KMS-11 (cell line): ENCODE results near the gene PGLYRP3.
"Not testable (repeated sequence)": the region's sequence is repeated elsewhere in the genome, so short reads cannot be mapped to it uniquely, and the experiment has no call there.

Experiments used
- H2AFZ ChIP-seq: fragments of 200-600 bp; sonication (generic); 2 replicates; pipeline ENCODE4 v1.6.1; 2016; ENCODE audit warnings: antibody characterized with exemption, mixed run types, low read depth
- H3K27ac ChIP-seq: fragments of 200-600 bp; sonication (generic); 2 replicates; pipeline ENCODE4 v1.6.1; 2016; ENCODE audit warnings: mild to moderate bottlenecking, mixed run types
- H3K27me3 ChIP-seq: fragments of 200-600 bp; sonication (generic); 2 replicates; pipeline ENCODE4 v1.6.1; 2017; ENCODE audit warnings: mild to moderate bottlenecking, low read depth, mixed run types, moderate library complexity; ENCODE audit not compliant: insufficient read depth
- H3K36me3 ChIP-seq: fragments of 200-600 bp; sonication (generic); 2 replicates; pipeline ENCODE4 v1.6.1; 2017; ENCODE audit warnings: mild to moderate bottlenecking, mixed run types; ENCODE audit not compliant: insufficient read depth
- H3K4me1 ChIP-seq: fragments of 200-600 bp; sonication (generic); 2 replicates; pipeline ENCODE4 v1.6.1; 2016; ENCODE audit warnings: mild to moderate bottlenecking, low read depth, mixed run types; ENCODE audit not compliant: poor library complexity, severe bottlenecking
- H3K4me2 ChIP-seq: fragments of 200-600 bp; sonication (generic); 2 replicates; pipeline ENCODE4 v1.7.0; 2016; ENCODE audit warnings: mild to moderate bottlenecking, mixed run types
- H3K4me3 ChIP-seq: fragments of 200-600 bp; sonication (generic); IDR thresholded peaks from 2 replicates; pipeline ENCODE4 v1.6.1; 2017; ENCODE audit warnings: low read depth, low read length, mixed read lengths; ENCODE audit not compliant: insufficient read depth
- H3K79me2 ChIP-seq: fragments of 200-600 bp; sonication (generic); 2 replicates; pipeline ENCODE4 v1.6.1; 2016; ENCODE audit warnings: low read depth, mixed run types; ENCODE audit not compliant: insufficient read depth
- H3K9ac ChIP-seq: fragments of 200-600 bp; sonication (generic); 2 replicates; pipeline ENCODE4 v1.6.1; 2016; ENCODE audit warnings: mild to moderate bottlenecking, mixed run types
- H4K20me1 ChIP-seq: fragments of 200-600 bp; sonication (generic); 2 replicates; pipeline ENCODE4 v1.6.1; 2016; ENCODE audit warnings: mild to moderate bottlenecking, mixed run types; ENCODE audit not compliant: insufficient read depth
- CTCF ChIP-seq: fragments of 200-600 bp; sonication (generic); conservative IDR thresholded peaks from 2 replicates; pipeline ENCODE4 v1.6.1; 2017; ENCODE audit warnings: low read depth, mild to moderate bottlenecking, antibody characterized with exemption, low read length, moderate library complexity, mixed read lengths

PGLYRP3 gene

GRCh38 chr1:153322568-153322967, 9.8 kb upstream of the PGLYRP3 start:
- H2AFZ ChIP-seq, result no peak overlapping the region

GRCh38 chr1:153318145-153318544, 5.4 kb upstream of the PGLYRP3 start:
- H3K36me3 ChIP-seq, H3K27me3 ChIP-seq: not testable (repeated sequence)

More at GRCh38 chr1:153322568-153322967, 9.8 kb upstream of the PGLYRP3 start:
- H3K27me3 ChIP-seq, result no peaks in the 10 kb centered on the region
- H3K9ac ChIP-seq, result no peak overlapping the region
- H3K36me3 ChIP-seq, result no peaks in the 10 kb centered on the region
- H3K27ac ChIP-seq, result no peak overlapping the region
- H3K4me3 ChIP-seq, result no peak overlapping the region
- H3K4me1 ChIP-seq, result no peaks in the 10 kb centered on the region
- no peaks in the 10 kb centered on the region for H3K79me2 ChIP-seq
- H4K20me1 ChIP-seq, result no peaks in the 10 kb centered on the region
- no peak overlapping the region for H3K4me2 ChIP-seq
- no peak for TF ChIP-seq CTCF

GRCh38 chr1:153316013-153316412, 3.3 kb upstream of the PGLYRP3 start:
- H3K4me1 ChIP-seq, H2AFZ ChIP-seq, H3K79me2 ChIP-seq, H3K4me3 ChIP-seq, H3K4me2 ChIP-seq, H3K27ac ChIP-seq, H3K36me3 ChIP-seq, H4K20me1 ChIP-seq, H3K27me3 ChIP-seq, H3K9ac ChIP-seq: not testable (repeated sequence)

More at GRCh38 chr1:153318145-153318544, 5.4 kb upstream of the PGLYRP3 start:
- not testable (repeated sequence) for H3K9ac ChIP-seq, H3K4me2 ChIP-seq, H2AFZ ChIP-seq, H3K79me2 ChIP-seq, H3K4me3 ChIP-seq, H3K27ac ChIP-seq, H4K20me1 ChIP-seq, H3K4me1 ChIP-seq

- H3K27ac ChIP-seq, H3K4me1 ChIP-seq, H2AFZ ChIP-seq, H4K20me1 ChIP-seq, H3K27me3 ChIP-seq, H3K4me3 ChIP-seq, H3K79me2 ChIP-seq, H3K36me3 ChIP-seq, H3K9ac ChIP-seq, H3K4me2 ChIP-seq: not testable (repeated sequence)
Observed at GRCh38 chr1:153314388-153314787, 1.6 kb upstream of the PGLYRP3 start.

GRCh38 chr1:153313288-153313687, 536 bp upstream of the PGLYRP3 start:
- no peak overlapping the region for H3K27ac ChIP-seq
- H4K20me1 ChIP-seq, result no peaks in the 10 kb centered on the region
- no peaks in the 10 kb centered on the region for H3K79me2 ChIP-seq
- no peaks in the 10 kb centered on the region for H3K36me3 ChIP-seq
- H3K4me3 ChIP-seq, result no peak overlapping the region
- no peak overlapping the region for H3K9ac ChIP-seq
- no peak overlapping the region for H3K4me2 ChIP-seq
- no peaks in the 10 kb centered on the region for H3K27me3 ChIP-seq
- H3K4me1 ChIP-seq, result no peaks in the 10 kb centered on the region
- no peak for TF ChIP-seq CTCF
- H2AFZ ChIP-seq, result no peak overlapping the region

GRCh38 chr1:153310526-153310925, 2.2 kb downstream of the PGLYRP3 start:
- Histone ChIP-seq H3K4me2 (no peak overlapping the region), H3K4me1 (no peaks in the 10 kb centered on the region), H3K27ac (no peak overlapping the region), H2AFZ (no peak overlapping the region), H3K36me3 (no peaks in the 10 kb centered on the region), H3K79me2 (no peaks in the 10 kb centered on the region), H3K9ac (no peak overlapping the region), H3K4me3 (no peak overlapping the region), H4K20me1 (no peaks in the 10 kb centered on the region), H3K27me3 (no peaks in the 10 kb centered on the region)
- no peak for TF ChIP-seq CTCF
